Activated naive CD8-positive, alpha-beta T cell treated with anti-CD3 and anti-CD28 coated beads, Interleukin-2, amount 10 ng/mL, durations not matched to agents 7 days and 5 days (primary cell): ENCODE measurements around the gene SUMO1. TPM values are rescaled to one million over a fixed set of nuclear protein-coding genes. Genes with fewer than 3 reads are reported as not detected.
"Not testable (repeated sequence)": the region's sequence is repeated elsewhere in the genome, so short reads cannot be mapped to it uniquely, and the experiment has no call there.

Experiments used
- ATAC-seq: fragments of 150-1000 bp; cut with Tn5 transposase; one replicate; pipeline ENCODE4 v1.10.0; 2021; ENCODE audit warnings: low read depth, moderate library complexity
- POLR2A ChIA-PET: fragments of 350-600 bp; sonication (Branson Sonifier 250); formaldehyde crosslinking; loops from one replicate; lab custom pipeline; 2021; ENCODE audit warnings: antibody characterized with exemption; lab: Charles Lee
- DNase-seq: peaks from one replicate; pipeline ENCODE4 v3.0.0; 2021
- H3K27ac Mint-ChIP-seq: one replicate; pipeline ENCODE4 v1.8.0; 2022; ENCODE audit warnings: mild to moderate bottlenecking, mixed read lengths
- H3K27me3 Mint-ChIP-seq: one replicate; pipeline ENCODE4 v1.8.0; 2022; ENCODE audit warnings: mild to moderate bottlenecking, moderate library complexity, mixed read lengths
- H3K36me3 Mint-ChIP-seq: one replicate; pipeline ENCODE4 v1.8.0; 2021; ENCODE audit warnings: mild to moderate bottlenecking, mixed read lengths
- H3K4me1 Mint-ChIP-seq: one replicate; pipeline ENCODE4 v1.8.0; 2021; ENCODE audit warnings: mixed read lengths
- H3K4me3 Mint-ChIP-seq: one replicate; pipeline ENCODE4 v1.8.0; 2022; ENCODE audit warnings: mild to moderate bottlenecking, moderate library complexity, mixed read lengths
- H3K9me3 Mint-ChIP-seq: one replicate; pipeline ENCODE4 v1.8.0; 2021; ENCODE audit warnings: mixed read lengths
- total RNA-seq, 2 experiments: library from RNA; stranded (reverse); gene quantifications; one replicate each; pipeline ENCODE4 v1.2.3, GENCODE V29; 2021

Gene SUMO1
- 10 to 100 TPM; 84.6 to 85.5 TPM for total RNA-seq

DNA sequence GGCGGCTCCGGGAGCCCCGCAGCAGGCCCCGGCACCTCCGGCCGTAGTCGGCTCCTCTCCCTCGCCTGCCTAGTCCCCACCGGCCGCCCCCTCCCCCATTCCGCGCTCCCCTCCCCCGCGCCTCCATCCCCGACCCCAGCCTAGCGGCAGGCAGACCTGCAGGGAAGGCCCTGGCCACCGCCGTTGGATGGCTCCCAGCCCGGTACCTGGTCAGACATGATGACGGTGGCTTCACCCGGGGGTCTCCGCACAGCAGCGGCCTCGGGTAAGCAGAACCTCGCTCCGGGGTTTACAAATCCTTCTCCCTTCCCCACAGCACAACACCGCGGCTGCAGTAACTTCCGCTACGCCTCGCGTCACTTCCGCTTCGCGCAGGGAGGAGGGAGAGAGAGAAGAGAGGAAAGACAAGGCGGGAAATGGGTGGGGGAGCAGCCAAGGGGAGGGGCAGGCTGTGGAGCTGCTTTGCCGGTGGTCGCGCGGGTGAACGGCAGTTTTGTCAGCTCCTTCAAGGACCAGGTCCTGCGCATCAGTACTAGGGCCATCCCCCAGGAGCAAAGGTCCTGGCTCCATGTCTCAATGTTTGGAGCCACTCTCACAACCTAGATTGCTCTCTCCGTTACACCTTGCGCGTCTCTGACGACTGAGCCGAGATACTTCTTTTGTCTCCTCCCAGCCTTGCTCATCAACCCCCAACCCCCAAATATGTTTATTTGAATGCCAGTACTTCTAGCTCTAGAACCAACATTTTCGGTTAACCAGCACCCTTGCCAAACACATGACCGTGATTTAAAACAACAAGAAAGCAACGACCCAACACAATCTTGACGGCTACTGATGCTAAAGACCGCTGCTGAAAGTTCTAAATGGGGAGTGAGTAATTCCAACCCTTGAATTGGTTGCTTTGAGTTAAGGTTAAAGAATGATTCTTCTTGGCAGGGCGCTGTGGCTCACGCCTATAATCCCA lies at the start of gene SUMO1:
SUMO1 (minus strand) TSS at position 364 of the 964 bp plus-strand sequence; CDS start at position 218, 146 bp downstream.
- H3K27me3 Mint-ChIP-seq = no peaks in the 10 kb centered on the region
- peaks cover 16% of the 10 kb centered on the region for H3K4me1 Mint-ChIP-seq
- ATAC-seq (peak; percentile 93), DNase-seq (peak; percentile 89)
- H3K27ac Mint-ChIP-seq = peak within 1 kb of the TSS; percentile 99
- peak within 1 kb of the TSS; percentile 93 for H3K4me3 Mint-ChIP-seq
- POLR2A ChIA-PET = interaction anchor here (0.6 to 2.0 kb wide), 11 partner anchors 9 to 458 kb away, joined by 3 to 16 read pairs (median 4); partner anchors contain the start of genes ALS2 and NOP58
- H3K36me3 Mint-ChIP-seq = no peaks in the 10 kb centered on the region
- H3K9me3 Mint-ChIP-seq = no peaks in the 10 kb centered on the region

DNA sequence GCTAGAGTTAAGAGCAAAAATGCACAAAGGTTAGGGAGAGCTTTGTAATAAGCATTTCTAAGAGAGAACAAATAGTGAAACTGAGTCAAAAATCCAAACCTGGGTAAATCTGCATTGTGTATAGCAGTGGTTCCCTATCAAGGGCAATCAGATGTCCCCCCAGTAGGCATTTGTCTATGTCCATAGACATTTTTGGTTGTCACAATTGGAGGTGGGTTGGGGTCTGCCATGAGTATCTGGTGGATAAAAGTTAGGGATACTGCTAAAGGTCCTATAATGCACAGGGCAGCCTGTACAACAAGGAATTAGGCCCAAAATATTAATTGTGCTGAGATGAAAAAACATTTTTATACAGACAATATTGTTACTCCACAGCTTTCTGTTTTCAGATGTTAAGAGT lies 48.2 kb upstream of the SUMO1 start:
- no peak overlapping the region for H3K27ac Mint-ChIP-seq
- H3K4me1 Mint-ChIP-seq = peaks cover 3% of the 10 kb centered on the region
- no peaks in the 10 kb centered on the region for H3K27me3 Mint-ChIP-seq
- H3K4me3 Mint-ChIP-seq = no peak overlapping the region
- POLR2A ChIA-PET = interaction anchor here (0.6 kb wide), 1 partner anchor 76 kb away, joined by 3 read pairs; no protein-coding TSS in a partner anchor
- no peaks in the 10 kb centered on the region for H3K9me3 Mint-ChIP-seq
- H3K36me3 Mint-ChIP-seq = peaks cover 36% of the 10 kb centered on the region
- ATAC-seq (no peak), DNase-seq (no peak)

DNA sequence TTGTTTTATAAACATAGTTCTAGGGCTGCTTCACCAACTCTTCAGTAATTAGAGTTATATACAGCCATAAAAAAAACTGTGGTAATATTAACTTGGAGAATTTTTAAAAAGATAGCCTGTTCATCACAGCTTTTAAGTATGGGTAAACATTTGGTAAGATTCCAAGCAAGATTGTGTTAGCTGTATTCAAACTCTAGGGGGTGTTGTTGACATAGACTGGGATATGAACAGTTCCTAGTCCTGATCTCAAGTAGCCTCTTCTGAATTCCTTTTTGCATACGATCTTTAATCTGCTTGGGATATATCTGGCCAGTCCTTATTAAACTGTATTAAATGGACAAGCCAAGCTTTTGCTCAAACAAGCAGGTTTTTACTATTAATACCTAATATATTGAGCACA lies 40.5 kb upstream of the SUMO1 start:
- Mint-ChIP-seq H3K4me1 (peaks cover 12% of the 10 kb centered on the region), H3K36me3 (peaks cover 20% of the 10 kb centered on the region), H3K4me3 (no peak overlapping the region), H3K27ac (no peak overlapping the region), H3K27me3 (no peaks in the 10 kb centered on the region), H3K9me3 (no peaks in the 10 kb centered on the region)
- no peak for DNase-seq
- ATAC-seq = no peak
- POLR2A ChIA-PET = no interaction called here

DNA sequence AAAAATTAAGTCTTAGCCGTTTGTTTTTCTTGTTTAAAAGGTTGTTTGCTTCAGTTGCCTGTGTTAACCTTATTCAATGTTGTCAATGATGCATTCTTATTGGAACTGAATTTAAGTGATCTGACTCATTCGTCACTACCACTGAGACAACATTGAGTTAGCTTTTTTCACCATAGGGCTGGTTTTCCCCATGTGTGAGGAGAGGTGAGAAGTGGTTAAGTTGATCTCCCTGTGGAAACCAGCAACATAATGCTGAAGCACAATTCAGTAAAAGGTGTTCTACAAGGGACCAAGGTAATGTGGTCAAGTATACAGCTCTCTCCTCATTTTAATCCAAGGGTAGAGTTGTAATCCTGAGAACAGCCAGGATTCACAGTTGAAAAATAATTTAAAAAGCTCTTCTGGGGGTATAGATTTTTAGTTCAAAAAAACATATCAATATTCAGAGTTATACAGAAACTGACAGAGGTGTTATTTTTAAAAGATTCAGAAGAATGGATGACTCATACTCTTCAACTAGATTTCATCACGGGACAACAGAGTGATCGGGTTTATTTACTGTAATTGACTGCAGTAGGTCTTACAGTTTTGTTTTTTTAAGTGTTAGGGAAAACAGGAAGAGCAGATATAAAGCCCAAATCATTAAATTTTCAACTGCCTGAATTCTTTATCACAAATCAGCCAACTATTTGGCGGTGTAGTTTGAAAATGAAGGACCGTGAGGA lies 39.8 kb upstream of the SUMO1 start:
- Mint-ChIP-seq H3K27ac (peak overlapping the region; percentile 71), H3K9me3 (no peaks in the 10 kb centered on the region), H3K36me3 (peaks cover 20% of the 10 kb centered on the region), H3K4me1 (peaks cover 13% of the 10 kb centered on the region), H3K27me3 (no peaks in the 10 kb centered on the region), H3K4me3 (no peak overlapping the region)
- DNase-seq (no peak), ATAC-seq (peak; percentile 46)
- POLR2A ChIA-PET = no interaction called here

DNA sequence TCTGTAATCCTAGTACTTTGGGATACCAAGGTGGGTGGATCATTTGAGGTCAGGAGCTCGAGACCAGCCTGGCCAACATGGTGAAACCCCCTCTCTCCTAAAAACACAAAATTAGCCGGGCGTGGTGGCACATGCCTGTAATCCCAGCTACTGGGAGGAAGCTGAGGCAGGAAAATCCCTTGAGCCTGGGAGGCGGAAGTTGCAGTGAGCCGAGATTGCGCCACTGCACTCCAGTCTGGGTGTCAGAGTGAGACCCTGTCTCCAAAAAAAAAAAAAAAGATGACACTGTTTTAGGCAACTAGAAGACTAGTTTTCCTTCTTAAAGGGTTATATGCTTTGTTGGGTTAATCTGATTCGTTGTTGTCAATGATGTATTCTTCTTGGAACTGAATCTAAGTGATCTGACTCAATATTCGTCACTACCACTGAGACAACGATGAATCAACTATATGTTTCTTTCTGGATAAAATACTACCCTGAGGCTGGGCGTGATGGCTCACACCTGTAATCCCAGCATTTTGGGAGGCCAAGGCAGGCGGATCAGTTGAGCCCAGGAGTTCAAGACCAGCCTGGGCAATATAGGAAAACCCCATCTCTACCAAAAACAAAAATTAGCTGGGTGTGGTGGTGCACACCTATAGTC lies 37.8 kb upstream of the SUMO1 start:
- POLR2A ChIA-PET = not testable (repeated sequence)
- peaks cover 11% of the 10 kb centered on the region for H3K36me3 Mint-ChIP-seq
- peak overlapping the region; percentile 38 for H3K27ac Mint-ChIP-seq

GRCh38 chr2:202270487-202270886 lies 32.1 kb upstream of the SUMO1 start:
- POLR2A ChIA-PET = no interaction called here
- Mint-ChIP-seq H3K4me3 (peak overlapping the region; percentile 57), H3K9me3 (no peaks in the 10 kb centered on the region), H3K27ac (peak overlapping the region; percentile 51), H3K36me3 (peaks cover 5% of the 10 kb centered on the region), H3K4me1 (peaks cover 26% of the 10 kb centered on the region), H3K27me3 (no peaks in the 10 kb centered on the region)
- ATAC-seq (no peak), DNase-seq (no peak)

More for the DNA sequence above, 37.8 kb upstream of the SUMO1 start:
- H3K9me3 Mint-ChIP-seq, H3K27me3 Mint-ChIP-seq, DNase-seq, H3K4me3 Mint-ChIP-seq, ATAC-seq: not testable (repeated sequence)
- peaks cover 18% of the 10 kb centered on the region for H3K4me1 Mint-ChIP-seq

DNA sequence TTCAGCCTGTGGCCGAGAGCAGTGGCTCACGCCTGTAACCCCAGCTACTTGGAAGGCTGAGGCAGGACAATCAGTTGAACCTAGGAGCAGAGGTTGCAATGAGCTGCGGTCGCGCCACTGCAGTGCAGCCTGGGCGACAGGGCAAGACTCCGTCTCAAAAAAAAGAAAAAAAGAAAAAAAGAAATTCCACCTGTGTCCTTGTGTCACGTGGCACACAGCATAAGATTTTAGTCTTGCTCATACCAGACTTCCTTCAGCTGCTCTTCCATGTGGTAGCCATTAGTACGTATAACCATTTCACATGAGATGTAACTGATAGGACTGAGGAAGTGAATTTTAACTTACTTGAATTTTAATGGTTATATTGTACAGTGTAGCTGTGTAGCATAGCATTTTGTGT lies 31.2 kb upstream of the SUMO1 start:
- ATAC-seq (no peak), DNase-seq (no peak)
- H3K27ac Mint-ChIP-seq = peak overlapping the region; percentile 38
- POLR2A ChIA-PET = interaction anchor here (1.9 kb wide), 1 partner anchor 31 kb away, joined by 8 read pairs; the partner anchor contains the start of gene SUMO1
- peak overlapping the region; percentile 35 for H3K4me3 Mint-ChIP-seq
- H3K27me3 Mint-ChIP-seq = no peaks in the 10 kb centered on the region
- H3K4me1 Mint-ChIP-seq = peaks cover 26% of the 10 kb centered on the region
- H3K36me3 Mint-ChIP-seq = peaks cover 2% of the 10 kb centered on the region
- no peaks in the 10 kb centered on the region for H3K9me3 Mint-ChIP-seq

DNA sequence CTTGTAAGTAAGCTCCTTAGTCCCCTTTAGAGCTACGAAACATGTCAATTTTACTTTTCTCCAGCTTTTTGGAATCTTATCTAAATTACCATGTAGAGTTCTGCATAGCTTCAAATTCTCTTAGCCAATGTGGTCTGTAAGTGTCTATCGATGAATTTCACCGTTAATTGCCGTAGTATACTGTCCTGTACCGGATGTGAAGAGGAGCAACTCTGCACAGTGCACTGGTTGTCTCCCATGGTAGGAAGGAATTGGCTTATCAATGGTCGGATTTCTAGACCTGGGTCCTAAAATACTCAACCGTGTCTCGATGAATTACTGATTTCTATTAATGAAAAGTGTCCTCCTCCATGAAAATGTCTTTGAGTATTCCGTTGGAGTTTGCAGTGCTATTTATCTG lies 29.1 kb upstream of the SUMO1 start:
- no peaks in the 10 kb centered on the region for H3K27me3 Mint-ChIP-seq
- peaks cover 2% of the 10 kb centered on the region for H3K36me3 Mint-ChIP-seq
- no peak overlapping the region for H3K4me3 Mint-ChIP-seq
- POLR2A ChIA-PET = interaction anchor here (0.9 to 1.7 kb wide), 6 partner anchors 9 to 644 kb away, joined by 3 to 6 read pairs (median 3); partner anchors contain the start of genes ALS2, SUMO1 and WDR12
- no peak for ATAC-seq
- no peak for DNase-seq
- H3K9me3 Mint-ChIP-seq = no peaks in the 10 kb centered on the region
- H3K27ac Mint-ChIP-seq = peak overlapping the region; percentile 90
- H3K4me1 Mint-ChIP-seq = peaks cover 25% of the 10 kb centered on the region

GRCh38 chr2:202265467-202266277 lies 27.3 kb upstream of the SUMO1 start, which contains the start of gene NOP58:
NOP58 (plus strand) TSS chr2:202265763; CDS start chr2:202265942, 179 bp downstream.
- Mint-ChIP-seq H3K27ac (peak within 1 kb of the TSS; percentile 75), H3K27me3 (no peaks in the 10 kb centered on the region), H3K4me3 (peak within 1 kb of the TSS; percentile 70), H3K36me3 (peaks cover 2% of the 10 kb centered on the region), H3K4me1 (peaks cover 21% of the 10 kb centered on the region), H3K9me3 (no peaks in the 10 kb centered on the region)
- DNase-seq (peak; percentile 87), ATAC-seq (peak; percentile 86)
- POLR2A ChIA-PET = interaction anchor here (0.7 to 2.3 kb wide), 7 partner anchors 8 to 1468 kb away, joined by 3 to 16 read pairs (median 5); partner anchors contain the start of genes ALS2 and SUMO1

GRCh38 chr2:202261531-202261930 lies 23.1 kb upstream of the SUMO1 start:
- H3K9me3 Mint-ChIP-seq = no peaks in the 10 kb centered on the region
- POLR2A ChIA-PET = no interaction called here
- H3K4me3 Mint-ChIP-seq = no peak overlapping the region
- no peak for ATAC-seq
- H3K36me3 Mint-ChIP-seq = no peaks in the 10 kb centered on the region
- peaks cover 5% of the 10 kb centered on the region for H3K4me1 Mint-ChIP-seq
- no peak overlapping the region for H3K27ac Mint-ChIP-seq
- DNase-seq = no peak
- H3K27me3 Mint-ChIP-seq = no peaks in the 10 kb centered on the region

DNA sequence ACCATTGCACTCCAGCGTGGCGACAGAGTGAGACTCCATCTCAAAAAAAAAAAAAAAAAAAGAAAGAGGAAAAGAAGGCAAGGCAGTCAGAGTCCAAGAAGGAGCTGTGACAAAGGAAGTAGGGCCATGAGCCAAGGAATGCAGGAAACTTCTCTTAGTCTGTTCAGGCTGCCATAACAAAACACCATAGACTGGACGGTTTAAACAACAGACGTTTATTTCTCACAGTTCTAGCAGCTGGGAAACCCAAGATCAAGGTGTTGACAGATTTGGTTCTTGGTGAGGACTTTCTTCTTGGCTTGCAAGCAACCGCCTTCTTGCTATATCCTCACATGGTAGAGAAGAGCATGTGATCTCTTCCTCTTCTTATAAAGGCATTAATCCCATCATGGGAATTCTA lies 13.1 kb upstream of the SUMO1 start:
- DNase-seq (no peak), ATAC-seq (no peak)
- peaks cover 7% of the 10 kb centered on the region for H3K4me1 Mint-ChIP-seq
- no peak overlapping the region for H3K4me3 Mint-ChIP-seq
- peaks cover 4% of the 10 kb centered on the region for H3K27me3 Mint-ChIP-seq
- no peak overlapping the region for H3K27ac Mint-ChIP-seq
- H3K9me3 Mint-ChIP-seq = peaks cover 2% of the 10 kb centered on the region
- H3K36me3 Mint-ChIP-seq = peaks cover 8% of the 10 kb centered on the region
- POLR2A ChIA-PET = interaction anchor here (1.1 kb wide), 1 partner anchor 13 kb away, joined by 3 read pairs; no protein-coding TSS in a partner anchor
